SK-N-SH (cell line): ENCODE results near the gene FBP1. TPM values are rescaled to one million over a fixed set of nuclear protein-coding genes. Genes with fewer than 3 reads are reported as not detected.

ENCODE experiments used
- CTCF ChIA-PET: fragments of 300-600, 350-600 bp; formaldehyde crosslinking; extraction: SDS; loops from one replicate; lab custom pipeline; 2021; lab: Yijun Ruan, JAX
- POLR2A ChIA-PET: fragments of 350-600 bp; sonication (Branson Sonifier 250); formaldehyde crosslinking; extraction: SDS; loops from one replicate; lab custom pipeline; 2020; ENCODE audit warnings: antibody characterized with exemption, inconsistent platforms; lab: Yijun Ruan, JAX
- DNase-seq: peaks from one replicate; pipeline ENCODE4 v3.0.0; 2012
- H2AFZ ChIP-seq: fragments of 200-600 bp; sonication (generic); 2 replicates; pipeline ENCODE4 v1.8.1; 2016; ENCODE audit warnings: antibody characterized with exemption, mild to moderate bottlenecking, low read depth
- H3F3A ChIP-seq: fragments of 200-600 bp; sonication (generic); replicated peaks from 2 replicates; pipeline ENCODE3; 2016; ENCODE audit warnings: antibody characterized with exemption, mild to moderate bottlenecking; ENCODE audit not compliant: insufficient read depth
- H3K27ac ChIP-seq, 2 experiments: fragments of 200-500 bp in 1 of 2; fragments of 200-600 bp in 1 of 2; sonication (Bioruptor generic) in 1 of 2; sonication (generic), shearing (Covaris generic) in 1 of 2; 2 replicates each; pipeline versions ENCODE4 v1.5.1 to v1.6.1; 2014 to 2016; ENCODE audit warnings: low read depth in 2 of 2, inconsistent platforms in 1 of 2, low read length in 1 of 2, mild to moderate bottlenecking in 1 of 2, mixed read lengths in 1 of 2
- H3K27me3 ChIP-seq: fragments of 200-600 bp; sonication (generic), shearing (Covaris generic); 2 replicates; pipeline ENCODE4 v1.6.1; 2016; ENCODE audit warnings: mixed run types; ENCODE audit not compliant: insufficient read depth
- H3K36me3 ChIP-seq, 2 experiments: fragments of 200-500 bp in 1 of 2; fragments of 200-600 bp in 1 of 2; sonication (Bioruptor generic) in 1 of 2; sonication (generic) in 1 of 2; replicated peaks in 1 of 2; 2 replicates each; pipeline versions ENCODE3 to v1.5.1; 2014 to 2016; ENCODE audit warnings: low read length in 1 of 2, mild to moderate bottlenecking in 1 of 2; ENCODE audit not compliant: insufficient read depth in 2 of 2, control insufficient read depth in 1 of 2
- H3K4me1 ChIP-seq, 2 experiments: fragments of 200-500 bp in 1 of 2; fragments of 200-600 bp in 1 of 2; sonication (Bioruptor generic) in 1 of 2; sonication (generic), shearing (Covaris generic) in 1 of 2; 2 replicates each; pipeline versions ENCODE4 v1.5.1 to v1.6.1; 2014 to 2016; ENCODE audit warnings: low read depth in 1 of 2, low read length in 1 of 2, mixed run types in 1 of 2; ENCODE audit not compliant: insufficient read depth in 2 of 2, control insufficient read depth in 1 of 2
- H3K4me2 ChIP-seq: fragments of 200-600 bp; sonication (generic), shearing (Covaris generic); 2 replicates; pipeline ENCODE4 v1.6.1; 2017; ENCODE audit warnings: mixed run types
- H3K4me3 ChIP-seq, 2 experiments: fragments of 200-500 bp in 1 of 2; fragments of 200-600 bp in 1 of 2; sonication (Bioruptor generic) in 1 of 2; sonication (generic), shearing (Covaris generic) in 1 of 2; 2 replicates each; pipeline versions ENCODE4 v1.5.1 to v1.8.1; 2014 to 2016; ENCODE audit warnings: low read depth in 2 of 2, inconsistent platforms in 1 of 2, low read length in 1 of 2, mild to moderate bottlenecking in 1 of 2, mixed read lengths in 1 of 2, moderate library complexity in 1 of 2
- H3K79me2 ChIP-seq: fragments of 200-600 bp; sonication (generic); 2 replicates; pipeline ENCODE4 v1.8.1; 2017; ENCODE audit warnings: mild to moderate bottlenecking; ENCODE audit not compliant: insufficient read depth
- H3K9ac ChIP-seq: fragments of 200-600 bp; sonication (generic); 2 replicates; pipeline ENCODE4 v1.6.1; 2017; ENCODE audit warnings: mixed run types
- H3K9me2 ChIP-seq: fragments of 200-600 bp; sonication (generic); 2 replicates; pipeline ENCODE4 v1.6.1; 2017; ENCODE audit warnings: mixed run types
- H3K9me3 ChIP-seq: fragments of 200-600 bp; sonication (generic); 2 replicates; pipeline ENCODE4 v1.6.1; 2017; ENCODE audit warnings: mixed run types, mild to moderate bottlenecking, moderate library complexity
- H4K20me1 ChIP-seq: fragments of 200-600 bp; sonication (generic); 2 replicates; pipeline ENCODE4 v1.6.1; 2017; ENCODE audit warnings: mild to moderate bottlenecking, mixed run types; ENCODE audit not compliant: insufficient read depth
- ELF1 ChIP-seq: IDR thresholded peaks from 2 replicates; pipeline ENCODE4 v1.4.0; 2012
- EZH2phosphoT487 ChIP-seq: fragments of 200-600 bp; sonication (generic); IDR thresholded peaks from 2 replicates; pipeline ENCODE4 v1.6.1; 2017; ENCODE audit warnings: low read depth, mixed run types, mild to moderate bottlenecking, antibody characterized with exemption, moderate library complexity, borderline replicate concordance
- FOXJ3 ChIP-seq: sonication (generic); formaldehyde crosslinking; IDR thresholded peaks from 2 replicates; pipeline ENCODE4 v1.5.1; 2020; ENCODE audit warnings: mild to moderate bottlenecking, missing genetic modification reagents
- JUND ChIP-seq: IDR thresholded peaks from 2 replicates; pipeline ENCODE4 v1.4.0; 2012
- NRF1 ChIP-seq: IDR thresholded peaks from 2 replicates; pipeline ENCODE4 v1.6.1; 2012; ENCODE audit warnings: low read depth, mild to moderate bottlenecking, low read length
- RCOR1 ChIP-seq: fragments of 150-350 bp; IDR thresholded peaks from 2 replicates; pipeline ENCODE4 v1.6.1; 2017; ENCODE audit warnings: antibody characterized with exemption, low read length
- RFX5 ChIP-seq: IDR thresholded peaks from 2 replicates; pipeline ENCODE4 v1.6.1; 2012; ENCODE audit warnings: mild to moderate bottlenecking, improper control_type of control experiment, low read length
- RXRA ChIP-seq: IDR thresholded peaks from 2 replicates; pipeline ENCODE4 v1.4.0; 2012; ENCODE audit warnings: low read depth, mild to moderate bottlenecking, borderline replicate concordance
- TAF1 ChIP-seq: IDR thresholded peaks from 2 replicates; pipeline ENCODE4 v1.6.1; 2012; ENCODE audit warnings: low read depth, mild to moderate bottlenecking, low read length, moderate library complexity, borderline replicate concordance
- TCF12 ChIP-seq: IDR thresholded peaks from 2 replicates; pipeline ENCODE4 v1.4.0; 2012
- TEAD4 ChIP-seq: IDR thresholded peaks from 2 replicates; pipeline ENCODE4 v1.4.0; 2012; ENCODE audit warnings: mild to moderate bottlenecking, borderline replicate concordance; ENCODE audit not compliant: insufficient read depth
- WGBS: methylation state at CpG from one replicate; pipeline ENCODE4 v1.1.6; 2017; ENCODE audit warnings: low lambda C conversion rate; 5-methylcytosine and 5-hydroxymethylcytosine counted together
- polyA plus RNA-seq, 3 experiments: library from polyadenylated mRNA; depleted of rRNA; stranded (reverse); fragments of >200 nt; gene quantifications; 2 replicates each; pipeline ENCODE4 v1.2.3, GENCODE V29; 2012
- TF ChIP-seq, protein P1 (sequence below): fragments of 150-350 bp; IDR thresholded peaks from 2 replicates; pipeline ENCODE4 v1.6.1; 2016; ENCODE audit warnings: mild to moderate bottlenecking, low read depth, low read length
- TF ChIP-seq, protein P2 (sequence below): IDR thresholded peaks from 2 replicates; pipeline ENCODE4 v1.4.0; 2012; ENCODE audit warnings: low read depth
- TF ChIP-seq, protein P3 (sequence below): IDR thresholded peaks from 2 replicates; pipeline ENCODE4 v1.4.0; 2012; ENCODE audit warnings: low read depth, borderline replicate concordance

FBP1 gene
- polyA plus RNA-seq, 1 of the 3 experiments (the other 2 are of a cell fraction) = not detected

DNA sequence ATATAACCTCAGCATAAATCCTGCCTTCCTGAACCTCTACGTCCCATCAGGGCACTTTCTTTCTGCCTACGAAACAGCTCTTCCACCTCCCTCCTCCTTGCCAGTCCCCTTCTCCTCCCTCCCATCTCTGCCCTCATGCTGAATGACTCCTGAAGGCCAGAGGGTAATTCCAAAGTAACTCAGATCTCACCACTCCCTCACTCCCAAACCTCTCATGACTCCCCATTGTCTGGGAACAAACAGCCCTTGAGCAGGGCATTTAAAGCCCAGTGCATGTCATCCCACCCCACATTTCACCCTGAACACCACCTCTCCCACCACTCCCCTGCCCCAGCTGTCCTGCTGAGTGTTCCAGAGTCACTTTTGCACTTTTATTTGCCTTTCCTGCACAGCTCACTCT is 8.9 kb upstream of the FBP1 start:
- 80% methylated on average over 2 of the region's 2 CpGs for WGBS
- no peaks in the 10 kb centered on the region for H3K9me3 ChIP-seq
- no peaks in the 10 kb centered on the region for H3K36me3 ChIP-seq
- H3K9me2 ChIP-seq = no peaks in the 10 kb centered on the region
- no peaks in the 10 kb centered on the region for H3K79me2 ChIP-seq
- ChIA-PET POLR2A (interaction anchor here (0.6 kb wide), 1 partner anchor 198 kb away, joined by 7 read pairs; no protein-coding TSS in a partner anchor), CTCF (interaction anchor here (2.4 kb wide), 1 partner anchor 21 kb away, joined by 11 read pairs; no protein-coding TSS in a partner anchor)
- H3K4me2 ChIP-seq = no peak overlapping the region
- H3K27ac ChIP-seq = no peak overlapping the region
- no peaks in the 10 kb centered on the region for H3F3A ChIP-seq
- no peak overlapping the region for H3K4me3 ChIP-seq
- H3K9ac ChIP-seq = no peak overlapping the region
- H2AFZ ChIP-seq = no peak overlapping the region
- no peaks in the 10 kb centered on the region for H3K27me3 ChIP-seq
- TF ChIP-seq, protein P1, sequence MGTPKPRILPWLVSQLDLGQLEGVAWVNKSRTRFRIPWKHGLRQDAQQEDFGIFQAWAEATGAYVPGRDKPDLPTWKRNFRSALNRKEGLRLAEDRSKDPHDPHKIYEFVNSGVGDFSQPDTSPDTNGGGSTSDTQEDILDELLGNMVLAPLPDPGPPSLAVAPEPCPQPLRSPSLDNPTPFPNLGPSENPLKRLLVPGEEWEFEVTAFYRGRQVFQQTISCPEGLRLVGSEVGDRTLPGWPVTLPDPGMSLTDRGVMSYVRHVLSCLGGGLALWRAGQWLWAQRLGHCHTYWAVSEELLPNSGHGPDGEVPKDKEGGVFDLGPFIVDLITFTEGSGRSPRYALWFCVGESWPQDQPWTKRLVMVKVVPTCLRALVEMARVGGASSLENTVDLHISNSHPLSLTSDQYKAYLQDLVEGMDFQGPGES = no peak
- TF ChIP-seq EZH2phosphoT487 = no peak
- TF ChIP-seq, protein P2, sequence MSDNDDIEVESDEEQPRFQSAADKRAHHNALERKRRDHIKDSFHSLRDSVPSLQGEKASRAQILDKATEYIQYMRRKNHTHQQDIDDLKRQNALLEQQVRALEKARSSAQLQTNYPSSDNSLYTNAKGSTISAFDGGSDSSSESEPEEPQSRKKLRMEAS = no peak
- TF ChIP-seq TEAD4 = no peak
- no peak for TF ChIP-seq TAF1
- TF ChIP-seq ELF1 = no peak
- TF ChIP-seq TCF12 = no peak
- no peak for TF ChIP-seq JUND
- TF ChIP-seq, protein P3, sequence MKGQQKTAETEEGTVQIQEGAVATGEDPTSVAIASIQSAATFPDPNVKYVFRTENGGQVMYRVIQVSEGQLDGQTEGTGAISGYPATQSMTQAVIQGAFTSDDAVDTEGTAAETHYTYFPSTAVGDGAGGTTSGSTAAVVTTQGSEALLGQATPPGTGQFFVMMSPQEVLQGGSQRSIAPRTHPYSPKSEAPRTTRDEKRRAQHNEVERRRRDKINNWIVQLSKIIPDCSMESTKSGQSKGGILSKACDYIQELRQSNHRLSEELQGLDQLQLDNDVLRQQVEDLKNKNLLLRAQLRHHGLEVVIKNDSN = no peak
- H4K20me1 ChIP-seq = no peaks in the 10 kb centered on the region
- H3K4me1 ChIP-seq = peaks cover 0 to 4% of the 10 kb centered on the region in 2 experiments; a peak in 1 of 4 replicates
- DNase-seq = no peak

DNA sequence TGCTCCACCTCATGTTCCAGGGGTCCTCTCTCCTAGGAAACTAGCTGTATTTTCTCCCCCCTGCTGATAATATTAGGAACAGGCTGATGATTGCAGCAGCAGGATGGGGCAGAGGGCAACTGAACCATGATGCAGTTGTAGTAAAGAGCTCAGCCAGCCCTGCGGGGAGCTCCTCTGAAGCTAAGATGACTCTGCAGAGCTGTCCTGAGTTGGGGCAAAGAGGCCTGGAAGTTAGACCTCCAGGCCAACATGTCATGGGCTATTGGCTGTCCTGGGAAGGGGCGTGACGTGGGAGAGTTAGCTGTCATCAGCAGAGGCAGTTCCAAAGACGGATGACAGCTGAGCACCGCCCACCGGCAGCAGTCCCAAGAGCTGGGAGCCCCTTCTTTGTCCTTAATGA is 6.6 kb upstream of the FBP1 start:
- Histone ChIP-seq H3K9me3 (no peaks in the 10 kb centered on the region), H3F3A (no peaks in the 10 kb centered on the region), H2AFZ (no peak overlapping the region), H3K27ac (no peak overlapping the region), H3K9me2 (no peaks in the 10 kb centered on the region), H3K4me3 (no peak overlapping the region), H4K20me1 (no peaks in the 10 kb centered on the region), H3K4me2 (no peak overlapping the region), H3K79me2 (no peaks in the 10 kb centered on the region), H3K27me3 (no peaks in the 10 kb centered on the region), H3K4me1 (peaks cover 0 to 4% of the 10 kb centered on the region in 2 experiments; a peak in 1 of 4 replicates), H3K36me3 (no peaks in the 10 kb centered on the region), H3K9ac (no peak overlapping the region)
- WGBS = 62% methylated on average over 3 of the region's 6 CpGs
- ChIA-PET CTCF (interaction anchor here (0.8 to 1.2 kb wide), 2 partner anchors 11 to 13 kb away, joined by 3 to 4 read pairs; no protein-coding TSS in a partner anchor), POLR2A (no interaction called here)
- DNase-seq = no peak
- TF ChIP-seq, protein P2 = no peak
- TF ChIP-seq RFX5 (no peak), TAF1 (no peak), FOXJ3 (CRISPR knock-in tag) (no peak), TCF12 (no peak), ELF1 (no peak), RXRA (no peak), RCOR1 (no peak), NRF1 (no peak)
- TF ChIP-seq, protein P3 = no peak
